ENCODE results near the gene CCP110.

The CCP110 gene

GRCh38 chr16:19524616-19525384 is 1.1 kb downstream of the CCP110 start:
- DNase-seq (ENCODE audit: low spot score) (no peak), ATAC-seq (ENCODE audit: low read depth) (no peak)
- no peaks in the 10 kb centered on the region for H3K27me3 ChIP-seq (ENCODE audit: insufficient read depth, poor library complexity, severe bottlenecking)
- peak overlapping the region; percentile 85 for H3K4me3 ChIP-seq (ENCODE audit: severe bottlenecking)
- peak overlapping the region; percentile 43 for H3K27ac ChIP-seq (ENCODE audit: poor library complexity, severe bottlenecking)
- TF ChIP-seq CTCF (IDR thresholded peaks at IDR 0.05; ENCODE audit: poor library complexity, severe bottlenecking): no peak
- peaks cover 31% of the 10 kb centered on the region for H3K36me3 ChIP-seq (ENCODE audit: low read depth)
- no peaks in the 10 kb centered on the region for H3K9me3 ChIP-seq (ENCODE audit: severe bottlenecking)
- H3K4me1 ChIP-seq (ENCODE audit: insufficient read depth, poor library complexity, severe bottlenecking): peaks cover 5% of the 10 kb centered on the region

GRCh38 chr16:19525385-19525723 is 1.6 kb downstream of the CCP110 start:
- no peaks in the 10 kb centered on the region for H3K27me3 ChIP-seq (ENCODE audit: insufficient read depth, poor library complexity, severe bottlenecking)
- no peak for DNase-seq (ENCODE audit: low spot score)
- H3K36me3 ChIP-seq (ENCODE audit: low read depth): peaks cover 33% of the 10 kb centered on the region
- H3K4me3 ChIP-seq (ENCODE audit: severe bottlenecking): peak overlapping the region; percentile 85
- TF ChIP-seq CTCF (IDR thresholded peaks at IDR 0.05; ENCODE audit: poor library complexity, severe bottlenecking): no peak
- H3K27ac ChIP-seq (ENCODE audit: poor library complexity, severe bottlenecking): peak overlapping the region; percentile 43
- no peak for ATAC-seq (ENCODE audit: low read depth)
- peaks cover 5% of the 10 kb centered on the region for H3K4me1 ChIP-seq (ENCODE audit: insufficient read depth, poor library complexity, severe bottlenecking)
- no peaks in the 10 kb centered on the region for H3K9me3 ChIP-seq (ENCODE audit: severe bottlenecking)

GRCh38 chr16:19527161-19527560 is 3.4 kb downstream of the CCP110 start:
- DNase-seq (ENCODE audit: low spot score) (no peak), ATAC-seq (ENCODE audit: low read depth) (no peak)
- Histone ChIP-seq H3K9me3 (ENCODE audit: severe bottlenecking) (no peaks in the 10 kb centered on the region), H3K27ac (ENCODE audit: poor library complexity, severe bottlenecking) (no peak overlapping the region), H3K27me3 (ENCODE audit: insufficient read depth, poor library complexity, severe bottlenecking) (no peaks in the 10 kb centered on the region), H3K4me3 (ENCODE audit: severe bottlenecking) (no peak overlapping the region), H3K36me3 (ENCODE audit: low read depth) (peaks cover 44% of the 10 kb centered on the region), H3K4me1 (ENCODE audit: insufficient read depth, poor library complexity, severe bottlenecking) (peaks cover 5% of the 10 kb centered on the region)
- no peak for TF ChIP-seq CTCF (IDR thresholded peaks at IDR 0.05; ENCODE audit: poor library complexity, severe bottlenecking)

- DNase-seq (ENCODE audit: low spot score) (no peak), ATAC-seq (ENCODE audit: low read depth) (no peak)
- no peaks in the 10 kb centered on the region for H3K27me3 ChIP-seq (ENCODE audit: insufficient read depth, poor library complexity, severe bottlenecking)
- no peak overlapping the region for H3K4me3 ChIP-seq (ENCODE audit: severe bottlenecking)
- peaks cover 5% of the 10 kb centered on the region for H3K4me1 ChIP-seq (ENCODE audit: insufficient read depth, poor library complexity, severe bottlenecking)
- H3K9me3 ChIP-seq (ENCODE audit: severe bottlenecking): no peaks in the 10 kb centered on the region
- TF ChIP-seq CTCF (IDR thresholded peaks at IDR 0.05; ENCODE audit: poor library complexity, severe bottlenecking): no peak
- H3K36me3 ChIP-seq (ENCODE audit: low read depth): peaks cover 59% of the 10 kb centered on the region
- no peak overlapping the region for H3K27ac ChIP-seq (ENCODE audit: poor library complexity, severe bottlenecking)
Observed at GRCh38 chr16:19528666-19529065, 4.9 kb downstream of the CCP110 start.

- ATAC-seq (ENCODE audit: low read depth) (no peak), DNase-seq (ENCODE audit: low spot score) (no peak)
- Histone ChIP-seq H3K4me1 (ENCODE audit: insufficient read depth, poor library complexity, severe bottlenecking) (no peaks in the 10 kb centered on the region), H3K36me3 (ENCODE audit: low read depth) (peaks cover 88% of the 10 kb centered on the region), H3K27me3 (ENCODE audit: insufficient read depth, poor library complexity, severe bottlenecking) (no peaks in the 10 kb centered on the region), H3K9me3 (ENCODE audit: severe bottlenecking) (no peaks in the 10 kb centered on the region), H3K4me3 (ENCODE audit: severe bottlenecking) (no peak overlapping the region), H3K27ac (ENCODE audit: poor library complexity, severe bottlenecking) (no peak overlapping the region)
- TF ChIP-seq CTCF (IDR thresholded peaks at IDR 0.05; ENCODE audit: poor library complexity, severe bottlenecking): no peak
Observed at GRCh38 chr16:19532601-19533000, 8.9 kb downstream of the CCP110 start.
